HepG2 (cell line): ENCODE data around the gene RAB11FIP5. TPM values are rescaled to one million over a fixed set of nuclear protein-coding genes. Genes with fewer than 3 reads are reported as not detected.

Experiments
- ARID3A ChIP-seq: IDR thresholded peaks from 2 replicates; pipeline ENCODE4 v1.6.1; 2012; ENCODE audit warnings: low read depth, low read length, improper control_type of control experiment
- ATF5 ChIP-seq: sonication (generic); formaldehyde crosslinking; IDR thresholded peaks from 2 replicates; pipeline ENCODE4 v1.4.0; 2020; ENCODE audit warnings: mild to moderate bottlenecking, low read depth, missing genetic modification reagents
- HDAC2 ChIP-seq: sonication (generic); formaldehyde crosslinking; IDR thresholded peaks from 2 replicates; pipeline ENCODE4 v1.4.0; 2020; ENCODE audit warnings: missing genetic modification reagents
- IRF1 ChIP-seq: sonication (generic); formaldehyde crosslinking; IDR thresholded peaks from 2 replicates; pipeline ENCODE4 v1.4.0; 2020; ENCODE audit warnings: low read depth, mild to moderate bottlenecking, missing genetic modification reagents
- JUN ChIP-seq: sonication (generic); formaldehyde crosslinking; IDR thresholded peaks from 2 replicates; pipeline ENCODE4 v1.4.0; 2020; ENCODE audit warnings: mild to moderate bottlenecking, missing genetic modification reagents
- KLF16 ChIP-seq, 2 experiments: sonication (generic) in 1 of 2; formaldehyde crosslinking in 1 of 2; IDR thresholded peaks; 2 replicates each; pipeline versions ENCODE4 v1.6.1 to v1.8.0; 2016 to 2023; ENCODE audit warnings: missing genetic modification reagents in 2 of 2, missing compliant biosample characterization in 1 of 2
- MBD4 ChIP-seq: IDR thresholded peaks from 2 replicates; pipeline ENCODE4 v1.6.1; 2012; ENCODE audit warnings: low read length, inconsistent platforms, borderline replicate concordance
- NONO ChIP-seq, 2 experiments: fragments of 450-650 bp in 1 of 2; sonication (generic) in 1 of 2; formaldehyde crosslinking in 1 of 2; IDR thresholded peaks in 1 of 2; conservative IDR thresholded peaks in 1 of 2; 2 replicates each; pipeline versions ENCODE4 v1.6.1 to v1.8.0; 2017 to 2022; ENCODE audit warnings: mild to moderate bottlenecking in 1 of 2, missing genetic modification reagents in 1 of 2, moderate library complexity in 1 of 2
- RFX3 ChIP-seq: IDR thresholded peaks from 2 replicates; pipeline ENCODE4 v1.6.1; 2016; ENCODE audit warnings: missing biosample characterization, missing genetic modification reagents
- SMARCE1 ChIP-seq: fragments of 450-650 bp; IDR thresholded peaks from 2 replicates; pipeline ENCODE4 v1.6.1; 2017; ENCODE audit warnings: borderline replicate concordance
- TAF15 ChIP-seq: fragments of 200-400 bp; formaldehyde crosslinking; IDR thresholded peaks from one replicate; pipeline ENCODE4 v1.6.1; 2018; ENCODE audit warnings: mild to moderate bottlenecking, low read depth, low read length; ENCODE audit not compliant: poor library complexity, severe bottlenecking
- THRA ChIP-seq: sonication (generic); formaldehyde crosslinking; IDR thresholded peaks from 2 replicates; pipeline ENCODE4 v1.4.0; 2020; ENCODE audit warnings: missing genetic modification reagents, borderline replicate concordance
- ZFP91 ChIP-seq: sonication (generic); formaldehyde crosslinking; IDR thresholded peaks from 2 replicates; pipeline ENCODE4 v1.9.0; 2022; ENCODE audit warnings: missing genetic modification reagents, mild to moderate bottlenecking, borderline replicate concordance
- ZKSCAN8 ChIP-seq: IDR thresholded peaks from 2 replicates; pipeline ENCODE4 v1.6.1; 2016; ENCODE audit warnings: borderline replicate concordance, missing genetic modification reagents, missing compliant biosample characterization
- ZNF263 ChIP-seq: sonication (generic); formaldehyde crosslinking; IDR thresholded peaks from 2 replicates; pipeline ENCODE4 v1.4.0; 2020; ENCODE audit warnings: missing genetic modification reagents
- ZNF333 ChIP-seq: sonication (generic); formaldehyde crosslinking; IDR thresholded peaks from 2 replicates; pipeline ENCODE4 v1.4.0; 2020; ENCODE audit warnings: mild to moderate bottlenecking, missing genetic modification reagents, borderline replicate concordance
- ZNF367 ChIP-seq: sonication (generic); formaldehyde crosslinking; IDR thresholded peaks from 2 replicates; pipeline ENCODE4 v1.4.0; 2020; ENCODE audit warnings: missing genetic modification reagents, borderline replicate concordance
- ZNF530 ChIP-seq: sonication (generic); formaldehyde crosslinking; IDR thresholded peaks from 2 replicates; pipeline ENCODE4 v1.5.0; 2020; ENCODE audit warnings: low read depth, mild to moderate bottlenecking, missing genetic modification reagents
- ZNF704 ChIP-seq: sonication (generic); formaldehyde crosslinking; IDR thresholded peaks from 2 replicates; pipeline ENCODE4 v1.8.1; 2023; ENCODE audit warnings: mild to moderate bottlenecking, inconsistent platforms, moderate library complexity, missing genetic modification reagents, borderline replicate concordance
- ZSCAN30 ChIP-seq: sonication (generic); formaldehyde crosslinking; IDR thresholded peaks from 2 replicates; pipeline ENCODE4 v1.5.0; 2020; ENCODE audit warnings: mild to moderate bottlenecking, missing genetic modification reagents
- polyA plus RNA-seq, 8 experiments: library from polyadenylated mRNA; depleted of rRNA in 3 of 8; stranded (reverse) in 7 of 8; unstranded in 1 of 8; fragments of >200 nt; fragmentation: Illumina TruSeq in 4 of 8; extraction: Trizol in 4 of 8; gene quantifications; 2 replicates each; pipeline versions ENCODE4 v1.2.1 to v1.2.3, GENCODE V29; 2011 to 2016; ENCODE audit warnings: low read depth in 4 of 8, missing spikeins in 1 of 8, mixed read lengths in 1 of 8; ENCODE audit not compliant: insufficient read depth in 1 of 8
- total RNA-seq, 5 experiments: library from RNA; depleted of rRNA; stranded (reverse); fragments of >200 nt; fragmentation: Illumina TruSeq; extraction: Trizol; gene quantifications; 2 replicates each; pipeline ENCODE4 v1.2.3, GENCODE V29; 2016; ENCODE audit warnings: low read depth in 1 of 5

The RAB11FIP5 gene
- total and polyA plus RNA-seq, 2 of the 13 experiments (the other 11 are each of a cell fraction or from before 2014, with no cell fraction given), result 9.4 to 22.9 TPM

- TF ChIP-seq THRA, result peak; percentile 32; the same call in 1 of the 2 replicates
- TF ChIP-seq KLF16 (CRISPR knock-in tag; IDR thresholded peaks at IDR 0.05), result no peak; a peak in 2 of 4 replicates
- TF ChIP-seq ZNF367 (CRISPR knock-in tag), result 0 out of 2 replicates have a peak, but pooled peaks have one; percentile 8
- TF ChIP-seq HDAC2, result peak; percentile 56; the same call in 1 of the 2 replicates
- no peak; the same call in none of the 2 replicates for TF ChIP-seq ZNF263 (CRISPR knock-in tag)
- peak; percentile 19; the same call in 1 of the 2 replicates for TF ChIP-seq ARID3A
- TF ChIP-seq IRF1 (CRISPR knock-in tag), result no peak
- TF ChIP-seq ZSCAN30 (CRISPR knock-in tag), result peak; percentile 84; the same call in 1 of the 2 replicates
- no peak for TF ChIP-seq MBD4
- TF ChIP-seq JUN (CRISPR knock-in tag), result 0 out of 2 replicates have a peak, but pooled peaks have one; percentile 1
- TF ChIP-seq ZNF530 (CRISPR knock-in tag), result no peak
- no peak; the same call in 1 of the 2 replicates for TF ChIP-seq ZKSCAN8 (CRISPR knock-in tag)
- TF ChIP-seq RFX3 (CRISPR knock-in tag), result no peak
- no peak; the same call in 1 of the 2 replicates for TF ChIP-seq ZNF333 (CRISPR knock-in tag)
- 0 out of 2 replicates have a peak, but pooled peaks have one; percentile 31 for TF ChIP-seq ATF5 (CRISPR knock-in tag)
- peak; percentile 40 for TF ChIP-seq ZNF704
- no peak for TF ChIP-seq TAF15
- no peak for TF ChIP-seq SMARCE1
- TF ChIP-seq ZFP91 (CRISPR knock-in tag), result peak; percentile 98
- TF ChIP-seq NONO (IDR thresholded peaks at IDR 0.05), result no peak
- TF ChIP-seq NONO (CRISPR knock-in tag; conservative IDR thresholded peaks at IDR 0.05), result peak; percentile 88; the same call in 1 of the 2 replicates
Observed at GRCh38 chr2:73071360-73072128, 41.2 kb downstream of the RAB11FIP5 start, which contains the start of gene SFXN5 (continued).
